IMR-90 (cell line): Measurements from ENCODE around the gene LGALS13.

Source experiments
- BHLHE40 ChIP-seq: fragments of 150-350 bp; IDR thresholded peaks from 2 replicates; pipeline ENCODE4 v1.6.1; 2016; ENCODE audit warnings: mild to moderate bottlenecking, low read depth, low read length
- CEBPB ChIP-seq: IDR thresholded peaks from 2 replicates; pipeline ENCODE4 v1.6.1; 2012; ENCODE audit warnings: low read depth, low read length, improper control_type of control experiment
- CHD1 ChIP-seq: IDR thresholded peaks from 2 replicates; pipeline ENCODE4 v1.6.1; 2012; ENCODE audit warnings: low read depth, low read length, improper control_type of control experiment
- MAFK ChIP-seq: IDR thresholded peaks from 2 replicates; pipeline ENCODE4 v1.6.1; 2012; ENCODE audit warnings: low read depth, low read length, improper control_type of control experiment
- MAZ ChIP-seq: IDR thresholded peaks from 2 replicates; pipeline ENCODE4 v1.6.1; 2012; ENCODE audit warnings: low read depth, mild to moderate bottlenecking, low read length, improper control_type of control experiment, moderate library complexity, borderline replicate concordance
- MXI1 ChIP-seq: IDR thresholded peaks from 2 replicates; pipeline ENCODE4 v1.6.1; 2012; ENCODE audit warnings: low read depth, mild to moderate bottlenecking, low read length, moderate library complexity, borderline replicate concordance
- POLR2A ChIP-seq: IDR thresholded peaks from 2 replicates; pipeline ENCODE4 v1.6.1; 2012; ENCODE audit warnings: mild to moderate bottlenecking, low read depth, low read length
- RAD21 ChIP-seq: IDR thresholded peaks from 2 replicates; pipeline ENCODE4 v1.6.1; 2012; ENCODE audit warnings: low read length, improper control_type of control experiment
- RCOR1 ChIP-seq: IDR thresholded peaks from 2 replicates; pipeline ENCODE4 v1.6.1; 2012; ENCODE audit warnings: mild to moderate bottlenecking, low read length, improper control_type of control experiment; ENCODE audit not compliant: insufficient replicate concordance
- RFX5 ChIP-seq: IDR thresholded peaks from 2 replicates; pipeline ENCODE4 v1.8.0; 2012; ENCODE audit warnings: low read depth, mild to moderate bottlenecking, low read length, moderate library complexity
- SMC3 ChIP-seq: fragments of 150-350 bp; IDR thresholded peaks from 2 replicates; pipeline ENCODE4 v1.6.1; 2016; ENCODE audit warnings: low read depth, mild to moderate bottlenecking, antibody characterized with exemption, low read length, moderate library complexity
- TF ChIP-seq, protein P1 (sequence below): conservative IDR thresholded peaks from 2 replicates; pipeline ENCODE4 v1.5.1; 2012; ENCODE audit warnings: mild to moderate bottlenecking, low read depth, low read length, improper control_type of control experiment
- TF ChIP-seq, protein P2 (sequence below): fragments of 150-350 bp; IDR thresholded peaks from 2 replicates; pipeline ENCODE4 v1.6.1; 2016; ENCODE audit warnings: low read depth, mild to moderate bottlenecking, low read length, moderate library complexity, borderline replicate concordance
- TF ChIP-seq, protein P3 (sequence below): fragments of 150-350 bp; IDR thresholded peaks from 2 replicates; pipeline ENCODE4 v1.6.1; 2017; ENCODE audit warnings: mild to moderate bottlenecking, antibody characterized with exemption, low read length, low read depth

DNA sequence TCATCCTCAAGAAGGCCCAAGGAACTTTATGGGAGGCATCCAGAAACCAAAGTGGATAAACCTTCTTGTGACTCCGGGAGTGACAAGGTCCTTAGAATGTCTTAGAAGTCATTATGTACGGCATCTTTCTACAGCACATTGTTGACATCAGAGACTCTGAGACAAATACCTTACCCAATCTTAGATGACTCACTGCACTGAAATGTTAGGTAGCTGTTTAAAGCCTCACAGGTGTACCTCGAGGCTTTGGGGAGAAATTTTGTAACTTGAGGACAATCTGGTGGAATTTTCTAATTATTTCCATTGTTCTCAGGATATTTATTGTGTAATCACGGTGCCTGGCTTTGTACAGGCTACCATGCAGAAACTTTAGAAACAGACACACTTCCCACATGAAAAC is 14.8 kb upstream of the LGALS13 start:
- TF ChIP-seq, protein P1, sequence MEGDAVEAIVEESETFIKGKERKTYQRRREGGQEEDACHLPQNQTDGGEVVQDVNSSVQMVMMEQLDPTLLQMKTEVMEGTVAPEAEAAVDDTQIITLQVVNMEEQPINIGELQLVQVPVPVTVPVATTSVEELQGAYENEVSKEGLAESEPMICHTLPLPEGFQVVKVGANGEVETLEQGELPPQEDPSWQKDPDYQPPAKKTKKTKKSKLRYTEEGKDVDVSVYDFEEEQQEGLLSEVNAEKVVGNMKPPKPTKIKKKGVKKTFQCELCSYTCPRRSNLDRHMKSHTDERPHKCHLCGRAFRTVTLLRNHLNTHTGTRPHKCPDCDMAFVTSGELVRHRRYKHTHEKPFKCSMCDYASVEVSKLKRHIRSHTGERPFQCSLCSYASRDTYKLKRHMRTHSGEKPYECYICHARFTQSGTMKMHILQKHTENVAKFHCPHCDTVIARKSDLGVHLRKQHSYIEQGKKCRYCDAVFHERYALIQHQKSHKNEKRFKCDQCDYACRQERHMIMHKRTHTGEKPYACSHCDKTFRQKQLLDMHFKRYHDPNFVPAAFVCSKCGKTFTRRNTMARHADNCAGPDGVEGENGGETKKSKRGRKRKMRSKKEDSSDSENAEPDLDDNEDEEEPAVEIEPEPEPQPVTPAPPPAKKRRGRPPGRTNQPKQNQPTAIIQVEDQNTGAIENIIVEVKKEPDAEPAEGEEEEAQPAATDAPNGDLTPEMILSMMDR, result no peak
- TF ChIP-seq MAZ (no peak), SMC3 (no peak), POLR2A (no peak), MAFK (no peak), BHLHE40 (no peak), RCOR1 (no peak), RFX5 (no peak), RAD21 (no peak), MXI1 (no peak), CEBPB (no peak), CHD1 (no peak)
- TF ChIP-seq, protein P2, sequence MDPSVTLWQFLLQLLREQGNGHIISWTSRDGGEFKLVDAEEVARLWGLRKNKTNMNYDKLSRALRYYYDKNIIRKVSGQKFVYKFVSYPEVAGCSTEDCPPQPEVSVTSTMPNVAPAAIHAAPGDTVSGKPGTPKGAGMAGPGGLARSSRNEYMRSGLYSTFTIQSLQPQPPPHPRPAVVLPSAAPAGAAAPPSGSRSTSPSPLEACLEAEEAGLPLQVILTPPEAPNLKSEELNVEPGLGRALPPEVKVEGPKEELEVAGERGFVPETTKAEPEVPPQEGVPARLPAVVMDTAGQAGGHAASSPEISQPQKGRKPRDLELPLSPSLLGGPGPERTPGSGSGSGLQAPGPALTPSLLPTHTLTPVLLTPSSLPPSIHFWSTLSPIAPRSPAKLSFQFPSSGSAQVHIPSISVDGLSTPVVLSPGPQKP, result no peak
- TF ChIP-seq, protein P3, sequence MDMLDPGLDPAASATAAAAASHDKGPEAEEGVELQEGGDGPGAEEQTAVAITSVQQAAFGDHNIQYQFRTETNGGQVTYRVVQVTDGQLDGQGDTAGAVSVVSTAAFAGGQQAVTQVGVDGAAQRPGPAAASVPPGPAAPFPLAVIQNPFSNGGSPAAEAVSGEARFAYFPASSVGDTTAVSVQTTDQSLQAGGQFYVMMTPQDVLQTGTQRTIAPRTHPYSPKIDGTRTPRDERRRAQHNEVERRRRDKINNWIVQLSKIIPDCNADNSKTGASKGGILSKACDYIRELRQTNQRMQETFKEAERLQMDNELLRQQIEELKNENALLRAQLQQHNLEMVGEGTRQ, result no peak
